Vagina (tissue), 2 donors: ENCODE measurements around the gene CHAD.

Source experiments
- POLR2A ChIP-seq, 2 donors: fragments of 450-650 bp; IDR thresholded peaks; one replicate each; pipeline ENCODE4 v1.6.1; 2017; ENCODE audit warnings: antibody characterized with exemption in 2 of 2, mild to moderate bottlenecking in 2 of 2, moderate library complexity in 2 of 2
- POLR2AphosphoS5 ChIP-seq, 2 donors: sonication (generic); formaldehyde crosslinking; IDR thresholded peaks; one replicate each; pipeline ENCODE4 v1.9.0; 2017; ENCODE audit warnings: antibody characterized with exemption in 2 of 2, mild to moderate bottlenecking in 2 of 2, low read depth in 1 of 2; ENCODE audit not compliant: insufficient read depth in 1 of 2
- TF ChIP-seq, protein P1 (sequence below), 3 experiments: fragments of 450-650 bp in 2 of 3; fragments of 200-600 bp in 1 of 3; sonication (generic) in 1 of 3; IDR thresholded peaks; one replicate each; pipeline ENCODE4 v1.5.1; 2017 to 2019; ENCODE audit warnings: antibody characterized with exemption in 3 of 3, mild to moderate bottlenecking in 2 of 3, moderate library complexity in 2 of 3

DNA sequence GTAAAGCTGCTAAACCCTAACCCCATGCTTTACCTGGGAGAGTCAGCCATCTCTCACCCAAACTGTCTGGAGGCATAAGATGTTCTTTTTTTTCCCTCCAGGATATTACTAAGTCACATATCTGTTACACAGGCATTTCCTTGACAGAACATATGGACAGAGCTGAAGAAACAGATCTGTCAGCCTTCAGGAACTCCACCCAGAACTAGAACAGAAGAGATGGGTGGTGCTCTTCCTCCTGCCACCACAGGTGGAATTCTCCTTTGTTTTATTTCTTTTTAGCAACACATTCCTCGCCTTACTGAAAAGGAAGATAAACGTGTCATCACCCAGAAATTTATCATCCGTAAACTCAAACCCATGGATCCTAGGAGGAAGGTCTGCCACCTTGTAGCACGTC, 48.3 kb upstream of the CHAD start:
- TF ChIP-seq, protein P1, sequence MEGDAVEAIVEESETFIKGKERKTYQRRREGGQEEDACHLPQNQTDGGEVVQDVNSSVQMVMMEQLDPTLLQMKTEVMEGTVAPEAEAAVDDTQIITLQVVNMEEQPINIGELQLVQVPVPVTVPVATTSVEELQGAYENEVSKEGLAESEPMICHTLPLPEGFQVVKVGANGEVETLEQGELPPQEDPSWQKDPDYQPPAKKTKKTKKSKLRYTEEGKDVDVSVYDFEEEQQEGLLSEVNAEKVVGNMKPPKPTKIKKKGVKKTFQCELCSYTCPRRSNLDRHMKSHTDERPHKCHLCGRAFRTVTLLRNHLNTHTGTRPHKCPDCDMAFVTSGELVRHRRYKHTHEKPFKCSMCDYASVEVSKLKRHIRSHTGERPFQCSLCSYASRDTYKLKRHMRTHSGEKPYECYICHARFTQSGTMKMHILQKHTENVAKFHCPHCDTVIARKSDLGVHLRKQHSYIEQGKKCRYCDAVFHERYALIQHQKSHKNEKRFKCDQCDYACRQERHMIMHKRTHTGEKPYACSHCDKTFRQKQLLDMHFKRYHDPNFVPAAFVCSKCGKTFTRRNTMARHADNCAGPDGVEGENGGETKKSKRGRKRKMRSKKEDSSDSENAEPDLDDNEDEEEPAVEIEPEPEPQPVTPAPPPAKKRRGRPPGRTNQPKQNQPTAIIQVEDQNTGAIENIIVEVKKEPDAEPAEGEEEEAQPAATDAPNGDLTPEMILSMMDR (IDR thresholded peaks at IDR 0.05): no peak
- TF ChIP-seq POLR2AphosphoS5 (IDR thresholded peaks at IDR 0.05; ENCODE audit: insufficient read depth in 1 of 2, low read depth in 1 of 2): no peak
- no peak for TF ChIP-seq POLR2A (IDR thresholded peaks at IDR 0.05)
